Suprapubic skin (tissue), 4 donors: ENCODE measurements around the gene ZSCAN1.

ENCODE experiments used
- CTCF ChIP-seq, 2 donors: fragments of 200-600 bp in 1 of 2; fragments of 450-650 bp in 1 of 2; sonication (generic) in 1 of 2; IDR thresholded peaks; one replicate each; pipeline ENCODE4 v1.5.1; 2016 to 2019; ENCODE audit warnings: antibody characterized with exemption in 2 of 2, mild to moderate bottlenecking in 1 of 2, moderate library complexity in 1 of 2
- EP300 ChIP-seq: sonication (generic); formaldehyde crosslinking; IDR thresholded peaks from one replicate; pipeline ENCODE4 v1.6.1; 2017; ENCODE audit warnings: antibody characterized with exemption
- POLR2A ChIP-seq, 2 donors: fragments of 450-650 bp; IDR thresholded peaks; one replicate each; pipeline ENCODE4 v1.6.1; 2017; ENCODE audit warnings: antibody characterized with exemption in 2 of 2, mild to moderate bottlenecking in 2 of 2, moderate library complexity in 2 of 2
- POLR2AphosphoS5 ChIP-seq, 3 donors: sonication (generic); formaldehyde crosslinking; IDR thresholded peaks; one replicate each; pipeline ENCODE4 v1.6.1; 2017; ENCODE audit warnings: antibody characterized with exemption in 3 of 3

- TF ChIP-seq POLR2A (IDR thresholded peaks at IDR 0.05) = no peak
- no peak for TF ChIP-seq CTCF (IDR thresholded peaks at IDR 0.05)
- TF ChIP-seq EP300 = no peak
- no peak for TF ChIP-seq POLR2AphosphoS5 (IDR thresholded peaks at IDR 0.05)
Measured at GRCh38 chr19:58020129-58020528, 13.7 kb upstream of the ZSCAN1 start.
